ENCODE data around the gene TIMM21.

DNA sequence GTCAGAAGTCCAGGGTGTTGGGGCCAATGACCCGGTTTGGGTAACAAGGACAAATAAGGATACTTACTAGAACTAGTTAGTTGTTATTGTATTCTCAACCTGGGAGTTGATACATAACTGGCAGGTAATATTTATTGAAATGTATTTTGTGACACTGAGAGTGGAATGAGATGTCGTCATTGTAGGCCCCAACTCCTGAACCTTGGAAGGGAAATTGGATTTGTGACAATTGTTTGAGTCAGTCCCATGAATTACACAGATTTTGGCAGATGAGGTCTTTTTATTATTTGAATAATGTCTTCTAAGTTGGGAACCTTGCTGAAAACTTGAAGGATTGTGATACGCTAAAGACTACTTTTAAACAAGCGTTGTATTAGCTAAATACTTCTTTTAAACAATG, 5.1 kb downstream of the TIMM21 start:
- TF ChIP-seq POLR2A (IDR thresholded peaks at IDR 0.05; ENCODE audit: low read length) (no peak), GATA1 (IDR thresholded peaks at IDR 0.05; ENCODE audit: low read depth, low read length) (no peak)

All from erythroblast (primary cell).